ENCODE measurements around the gene CHMP1A. TPM values are rescaled to one million over a fixed set of nuclear protein-coding genes. Genes with fewer than 3 reads are reported as not detected.

The CHMP1A gene
- total and polyA plus RNA-seq, 10 donors, result 44.4 to 96.2 (median 76.5) TPM

GRCh38 chr16:89617036-89617435 lies 40.5 kb downstream of the CHMP1A start:
- intact Hi-C loops (cut with DNase I; ENCODE audit: low total_unique reads), result no loop called here
- peak overlapping the region in 7 of 8 donors; percentile 54 to 84 (median 70) for H3K27ac ChIP-seq
- peaks cover 0 to 23% (median 0%) of the 10 kb centered on the region in 7 donors for H3K27me3 ChIP-seq (replicated peaks in 1 of 7)
- WGBS, 5 donors, result 62 to 68% (median 65%) methylated on average over 6 of the region's 6 CpGs
- TF ChIP-seq POLR2A (IDR thresholded peaks at IDR 0.05), result no peak
- TF ChIP-seq POLR2AphosphoS5 (IDR thresholded peaks at IDR 0.05), result no peak
- TF ChIP-seq CTCF (IDR thresholded peaks at IDR 0.05 in 8 of 11, conservative IDR thresholded peaks at IDR 0.05 in 3 of 11), result no peak
- H3K4me1 ChIP-seq, result peaks cover 0 to 29% (median 13%) of the 10 kb centered on the region in 6 donors
- DNase-seq, result no peak
- H3K4me3 ChIP-seq, result no peak overlapping the region
- H3K36me3 ChIP-seq, result no peaks in the 10 kb centered on the region
- peaks cover 0 to 4% (median 0%) of the 10 kb centered on the region in 8 donors for H3K9me3 ChIP-seq

GRCh38 chr16:89616623-89617022 lies 40.9 kb downstream of the CHMP1A start:
- peak overlapping the region in 7 of 8 donors; percentile 54 to 84 (median 70) for H3K27ac ChIP-seq
- DNase-seq, result no peak
- 44 to 51% (median 49%) methylated on average over 20 of the region's 20 CpGs for WGBS, 5 donors
- H3K27me3 ChIP-seq (replicated peaks in 1 of 7), result peaks cover 0 to 23% (median 0%) of the 10 kb centered on the region in 7 donors
- H3K9me3 ChIP-seq, result peaks cover 0 to 4% (median 0%) of the 10 kb centered on the region in 8 donors
- no peak overlapping the region for H3K4me3 ChIP-seq
- intact Hi-C loops (cut with DNase I; ENCODE audit: low total_unique reads), result no loop called here
- peaks cover 0 to 29% (median 13%) of the 10 kb centered on the region in 6 donors for H3K4me1 ChIP-seq
- H3K36me3 ChIP-seq, result no peaks in the 10 kb centered on the region
- TF ChIP-seq POLR2A (IDR thresholded peaks at IDR 0.05) (no peak), CTCF (IDR thresholded peaks at IDR 0.05 in 8 of 11, conservative IDR thresholded peaks at IDR 0.05 in 3 of 11) (no peak), POLR2AphosphoS5 (IDR thresholded peaks at IDR 0.05) (peak in 2 of 3 donors; percentile 50 to 58)

GRCh38 chr16:89615596-89616090 lies 41.9 kb downstream of the CHMP1A start:
- intact Hi-C loops (cut with DNase I; ENCODE audit: low total_unique reads), result no loop called here
- peaks cover 0 to 19% (median 0%) of the 10 kb centered on the region in 7 donors for H3K27me3 ChIP-seq (replicated peaks in 1 of 7)
- H3K9me3 ChIP-seq, result peaks cover 0 to 4% (median 0%) of the 10 kb centered on the region in 8 donors
- no peaks in the 10 kb centered on the region for H3K36me3 ChIP-seq
- 21 to 61% (median 40%) methylated on average over 9 to 17 of the region's 17 CpGs for WGBS, 5 donors
- H3K27ac ChIP-seq, result peak overlapping the region in 3 of 8 donors; percentile 71 to 84 (median 71)
- TF ChIP-seq POLR2AphosphoS5 (IDR thresholded peaks at IDR 0.05) (no peak), CTCF (IDR thresholded peaks at IDR 0.05 in 8 of 11, conservative IDR thresholded peaks at IDR 0.05 in 3 of 11) (peak in 10 of 11 experiments; percentile 44 to 76 (median 57))
- peaks cover 0 to 29% (median 13%) of the 10 kb centered on the region in 6 donors for H3K4me1 ChIP-seq
- DNase-seq, result no peak
- no peak overlapping the region for H3K4me3 ChIP-seq

GRCh38 chr16:89615176-89615575 lies 42.3 kb downstream of the CHMP1A start:
- peaks cover 0 to 29% (median 13%) of the 10 kb centered on the region in 6 donors for H3K4me1 ChIP-seq
- no peaks in the 10 kb centered on the region for H3K36me3 ChIP-seq
- peaks cover 0 to 15% (median 0%) of the 10 kb centered on the region in 7 donors for H3K27me3 ChIP-seq (replicated peaks in 1 of 7)
- no peak for DNase-seq
- H3K4me3 ChIP-seq, result no peak overlapping the region
- peaks cover 0 to 4% (median 0%) of the 10 kb centered on the region in 8 donors for H3K9me3 ChIP-seq
- no peak overlapping the region for H3K27ac ChIP-seq
- TF ChIP-seq POLR2A (IDR thresholded peaks at IDR 0.05), result no peak
- TF ChIP-seq POLR2AphosphoS5 (IDR thresholded peaks at IDR 0.05), result no peak
- no peak for TF ChIP-seq CTCF (IDR thresholded peaks at IDR 0.05 in 8 of 11, conservative IDR thresholded peaks at IDR 0.05 in 3 of 11)
- WGBS, 5 donors, result 80 to 95% (median 86%) methylated on average over 6 to 13 of the region's 13 CpGs
- intact Hi-C loops (cut with DNase I; ENCODE audit: low total_unique reads), result no loop called here
